ENCODE data around the gene H6PD. TPM values are rescaled to one million over a fixed set of nuclear protein-coding genes. Genes with fewer than 3 reads are reported as not detected.

H6PD gene
- total and polyA plus RNA-seq, 9 of the 15 experiments (the other 6 are each of a cell fraction or from before 2014, with no cell fraction given): 0.04 to 2.5 (median 0.95) TPM

GRCh38 chr1:9234223-9235095 lies at the start of gene H6PD (continued):
- TF ChIP-seq AFF1 (IDR thresholded peaks at IDR 0.05; ENCODE audit: low read depth in 1 of 2, partially characterized antibody in 2 of 2) (peak in 1 of 2 experiments; percentile 65), HNRNPL (IDR thresholded peaks at IDR 0.05; ENCODE audit: low read depth, low read length) (no peak), RCOR1 (IDR thresholded peaks at IDR 0.05; ENCODE audit: borderline replicate concordance in 1 of 2, low read depth in 2 of 2, low read length in 2 of 2) (peak; percentile 64 to 80), U2AF1 (optimal IDR thresholded peaks at IDR 0.05; ENCODE audit: low read depth, low read length) (peak; percentile 37), L3MBTL2 (IDR thresholded peaks at IDR 0.05) (peak; percentile 91), HNRNPLL (IDR thresholded peaks at IDR 0.05; ENCODE audit: low read depth, low read length, poor library complexity, severe bottlenecking) (no peak), CCAR2 (IDR thresholded peaks at IDR 0.05; ENCODE audit: low read depth, low read length) (no peak), ATF6 (CRISPR knock-in tag; IDR thresholded peaks at IDR 0.05) (peak; percentile 27; the same call in 1 of the 2 replicates), ATF2 (CRISPR knock-in tag; IDR thresholded peaks at IDR 0.05) (peak; percentile 82; the same call in 1 of the 2 replicates)
